ENCODE measurements around the gene GPRC5A.

DNA sequence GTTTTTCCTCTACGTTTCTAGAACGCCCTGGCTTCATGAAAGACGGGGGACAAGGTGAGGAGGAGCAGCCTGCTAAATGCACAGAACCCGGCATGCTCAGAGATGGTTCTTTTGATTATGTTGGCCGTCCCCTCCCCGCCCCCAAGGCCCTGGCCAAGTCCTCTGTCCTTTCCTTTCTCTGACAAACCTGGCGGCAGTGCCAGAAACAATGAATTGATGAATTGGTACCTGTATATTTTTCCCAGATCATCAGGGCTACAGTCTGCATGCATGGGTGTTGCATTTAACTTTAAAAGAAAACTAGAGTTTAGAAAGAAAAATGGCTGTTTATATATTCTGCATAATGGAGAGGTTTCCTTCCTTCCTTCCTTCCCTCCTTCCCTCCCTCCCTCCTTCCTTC is 31.6 kb downstream of the GPRC5A start:
- TF ChIP-seq, protein P1, sequence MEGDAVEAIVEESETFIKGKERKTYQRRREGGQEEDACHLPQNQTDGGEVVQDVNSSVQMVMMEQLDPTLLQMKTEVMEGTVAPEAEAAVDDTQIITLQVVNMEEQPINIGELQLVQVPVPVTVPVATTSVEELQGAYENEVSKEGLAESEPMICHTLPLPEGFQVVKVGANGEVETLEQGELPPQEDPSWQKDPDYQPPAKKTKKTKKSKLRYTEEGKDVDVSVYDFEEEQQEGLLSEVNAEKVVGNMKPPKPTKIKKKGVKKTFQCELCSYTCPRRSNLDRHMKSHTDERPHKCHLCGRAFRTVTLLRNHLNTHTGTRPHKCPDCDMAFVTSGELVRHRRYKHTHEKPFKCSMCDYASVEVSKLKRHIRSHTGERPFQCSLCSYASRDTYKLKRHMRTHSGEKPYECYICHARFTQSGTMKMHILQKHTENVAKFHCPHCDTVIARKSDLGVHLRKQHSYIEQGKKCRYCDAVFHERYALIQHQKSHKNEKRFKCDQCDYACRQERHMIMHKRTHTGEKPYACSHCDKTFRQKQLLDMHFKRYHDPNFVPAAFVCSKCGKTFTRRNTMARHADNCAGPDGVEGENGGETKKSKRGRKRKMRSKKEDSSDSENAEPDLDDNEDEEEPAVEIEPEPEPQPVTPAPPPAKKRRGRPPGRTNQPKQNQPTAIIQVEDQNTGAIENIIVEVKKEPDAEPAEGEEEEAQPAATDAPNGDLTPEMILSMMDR (IDR thresholded peaks at IDR 0.05): no peak
- TF ChIP-seq POLR2AphosphoS5 (IDR thresholded peaks at IDR 0.05): no peak
- TF ChIP-seq POLR2A (IDR thresholded peaks at IDR 0.05): no peak
- no peak for TF ChIP-seq EP300 (IDR thresholded peaks at IDR 0.05)

All from upper lobe of left lung (tissue), 4 donors.